HepG2 (cell line): ENCODE data around the gene NT5M. TPM values are rescaled to one million over a fixed set of nuclear protein-coding genes. Genes with fewer than 3 reads are reported as not detected.

Experiments
- ATAC-seq: fragments of 200-7000 bp; cut with Tn5 transposase; 3 replicates; pipeline ENCODE4 v1.9.1; 2020; ENCODE audit warnings: mild to moderate bottlenecking, moderate library complexity
- BruUV-seq: library from RNA; stranded (reverse); fragments of 400-500 nt; replicated peaks from 2 replicates; lab custom pipeline; 2021; lab: Mats Ljungman, UMichigan
- CTCF ChIA-PET: fragments of 300-600 bp; formaldehyde crosslinking; extraction: SDS; loops from one replicate; lab custom pipeline; 2021; ENCODE audit warnings: low total read pairs, inconsistent platforms, low intra/inter-chr PET ratio; lab: Yijun Ruan, JAX
- POLR2A ChIA-PET: fragments of 350-600 bp; sonication (Branson Sonifier 250); formaldehyde crosslinking; loops from one replicate; lab custom pipeline; 2020; ENCODE audit warnings: antibody characterized with exemption, inconsistent platforms; lab: Yijun Ruan, JAX
- DNase-seq: peaks from one replicate; pipeline ENCODE4 v3.0.0-alpha.2; 2015; ENCODE audit warnings: low spot score
- FAIRE-seq: peaks from 3 replicates; lab custom pipeline; 2011; peaks lifted over from hg19 to GRCh38; lab: Jason Lieb, UNC
- H2AFZ ChIP-seq: one replicate; pipeline ENCODE4 v1.6.1; 2011; ENCODE audit warnings: low read length, inconsistent platforms
- H3K27ac ChIP-seq: fragments of 300-600 bp; 3 replicates; pipeline ENCODE4 v1.8.0; 2011; ENCODE audit warnings: mixed run types, mild to moderate bottlenecking, mixed read lengths, low read length, inconsistent platforms; ENCODE audit not compliant: insufficient read depth; ENCODE audit errors: extremely low read length
- H3K27me3 ChIP-seq, 2 experiments: fragments of 200-600 bp in 1 of 2; 2 replicates in 1 of 2; 3 replicates in 1 of 2; pipeline versions ENCODE4 v1.6.0 to v1.8.0; 2011; ENCODE audit warnings: low read length in 2 of 2, mild to moderate bottlenecking in 2 of 2, moderate library complexity in 2 of 2, inconsistent platforms in 1 of 2; ENCODE audit not compliant: insufficient read depth in 2 of 2, control insufficient read depth in 1 of 2
- H3K36me3 ChIP-seq, 2 experiments: fragments of 200-600 bp in 1 of 2; replicated peaks in 1 of 2; 2 replicates in 1 of 2; 3 replicates in 1 of 2; pipeline versions ENCODE4 v1.5.1 to v1.8.0; 2011; ENCODE audit warnings: low read length in 2 of 2, inconsistent platforms in 1 of 2; ENCODE audit not compliant: insufficient read depth in 2 of 2, control insufficient read depth in 1 of 2
- H3K4me1 ChIP-seq: 2 replicates; pipeline ENCODE4 v1.5.1; 2012; ENCODE audit warnings: low read length, inconsistent platforms; ENCODE audit not compliant: insufficient read depth
- H3K4me2 ChIP-seq: 2 replicates; pipeline ENCODE4 v1.6.0; 2011; ENCODE audit warnings: low read depth, low read length, inconsistent platforms
- H3K4me3 ChIP-seq, 3 experiments: fragments of 200-600 bp in 1 of 3; sonication (generic), shearing (Covaris generic) in 1 of 3; replicated peaks in 1 of 3; 2 replicates each; pipeline ENCODE4 v1.5.1; 2011 to 2016; ENCODE audit warnings: low read length in 3 of 3, inconsistent platforms in 2 of 3, low read depth in 2 of 3, mild to moderate bottlenecking in 2 of 3, control low read depth in 1 of 3, mixed read lengths in 1 of 3; ENCODE audit not compliant: insufficient read depth in 1 of 3
- H3K79me2 ChIP-seq: one replicate; pipeline ENCODE4 v1.6.1; 2011; ENCODE audit warnings: low read length, inconsistent platforms; ENCODE audit not compliant: insufficient read depth
- H3K9ac ChIP-seq: 2 replicates; pipeline ENCODE4 v1.6.0; 2011; ENCODE audit warnings: mild to moderate bottlenecking, low read depth, low read length, inconsistent platforms; ENCODE audit not compliant: insufficient read depth
- H3K9me3 ChIP-seq: 2 replicates; pipeline ENCODE4 v1.5.1; 2012; ENCODE audit warnings: mild to moderate bottlenecking, low read length
- H4K20me1 ChIP-seq: 2 replicates; pipeline ENCODE4 v1.6.0; 2011; ENCODE audit warnings: inconsistent platforms, mild to moderate bottlenecking, low read length, moderate library complexity; ENCODE audit not compliant: insufficient read depth
- ARID2 ChIP-seq: sonication (generic); formaldehyde crosslinking; IDR thresholded peaks from 2 replicates; pipeline ENCODE4 v1.8.1; 2022; ENCODE audit warnings: mild to moderate bottlenecking, missing genetic modification reagents, borderline replicate concordance
- CAMTA2 ChIP-seq: sonication (generic); formaldehyde crosslinking; IDR thresholded peaks from 2 replicates; pipeline ENCODE4 v1.4.0; 2020; ENCODE audit warnings: mild to moderate bottlenecking, missing genetic modification reagents, borderline replicate concordance
- CREB1 ChIP-seq, 2 experiments: fragments of 450-650 bp in 1 of 2; IDR thresholded peaks; 2 replicates each; pipeline ENCODE4 v1.6.1; 2016 to 2017; ENCODE audit warnings: control low read depth in 1 of 2, mild to moderate bottlenecking in 1 of 2, missing compliant biosample characterization in 1 of 2, missing genetic modification characterization in 1 of 2
- HDAC2 ChIP-seq: sonication (generic); formaldehyde crosslinking; IDR thresholded peaks from 2 replicates; pipeline ENCODE4 v1.4.0; 2020; ENCODE audit warnings: missing genetic modification reagents
- HNRNPLL ChIP-seq: fragments of 200-400 bp; formaldehyde crosslinking; IDR thresholded peaks from 2 replicates; pipeline ENCODE4 v1.6.1; 2017; ENCODE audit warnings: mild to moderate bottlenecking, low read depth, low read length; ENCODE audit not compliant: poor library complexity, severe bottlenecking
- ISL2 ChIP-seq: sonication (generic); formaldehyde crosslinking; IDR thresholded peaks from 2 replicates; pipeline ENCODE4 v1.5.0; 2020; ENCODE audit warnings: missing genetic modification reagents
- JUNB ChIP-seq: sonication (generic); formaldehyde crosslinking; IDR thresholded peaks from 2 replicates; pipeline ENCODE4 v1.8.0; 2022; ENCODE audit warnings: missing genetic modification reagents, mild to moderate bottlenecking, borderline replicate concordance
- KDM2A ChIP-seq: sonication (generic); formaldehyde crosslinking; IDR thresholded peaks from 2 replicates; pipeline ENCODE4 v1.4.0; 2020; ENCODE audit warnings: low read depth, missing genetic modification reagents, borderline replicate concordance
- MIXL1 ChIP-seq: IDR thresholded peaks from 2 replicates; pipeline ENCODE4 v1.6.1; 2016
- POLR2AphosphoS2 ChIP-seq: IDR thresholded peaks from 2 replicates; pipeline ENCODE4 v1.6.1; 2011; ENCODE audit warnings: low read depth, low read length, improper control_type of control experiment
- RBM22 ChIP-seq: fragments of 200-400 bp; formaldehyde crosslinking; optimal IDR thresholded peaks from 2 replicates; pipeline ENCODE3; 2017; ENCODE audit warnings: mild to moderate bottlenecking, low read length, moderate library complexity
- RNF2 ChIP-seq: fragments of 450-650 bp; conservative IDR thresholded peaks from 2 replicates; pipeline ENCODE4 v1.6.1; 2016; ENCODE audit warnings: low read depth
- SETDB1 ChIP-seq: sonication (generic); formaldehyde crosslinking; IDR thresholded peaks from 2 replicates; pipeline ENCODE4 v1.5.1; 2020; ENCODE audit warnings: missing genetic modification reagents, mild to moderate bottlenecking, borderline replicate concordance
- SRF ChIP-seq: IDR thresholded peaks from 2 replicates; pipeline ENCODE4 v1.6.1; 2011; ENCODE audit warnings: mild to moderate bottlenecking, low read depth, low read length, moderate library complexity
- ZBTB20 ChIP-seq: sonication (generic); formaldehyde crosslinking; IDR thresholded peaks from 2 replicates; pipeline ENCODE4 v1.8.1; 2023; ENCODE audit warnings: missing genetic modification reagents, low read depth, mild to moderate bottlenecking, borderline replicate concordance
- ZNF382 ChIP-seq: sonication (generic); formaldehyde crosslinking; IDR thresholded peaks from 2 replicates; pipeline ENCODE4 v1.5.0; 2020; ENCODE audit warnings: missing genetic modification reagents, mild to moderate bottlenecking, borderline replicate concordance
- ZNF543 ChIP-seq: sonication (generic); formaldehyde crosslinking; IDR thresholded peaks from 2 replicates; pipeline ENCODE4 v1.4.0; 2020; ENCODE audit warnings: mild to moderate bottlenecking, missing genetic modification reagents
- ZNF562 ChIP-seq: sonication (generic); formaldehyde crosslinking; IDR thresholded peaks from 2 replicates; pipeline ENCODE4 v1.8.0; 2022; ENCODE audit warnings: missing genetic modification reagents, borderline replicate concordance
- ZNF737 ChIP-seq: sonication (generic); formaldehyde crosslinking; IDR thresholded peaks from 2 replicates; pipeline ENCODE4 v1.5.0; 2020; ENCODE audit warnings: missing genetic modification reagents, mild to moderate bottlenecking, borderline replicate concordance
- WGBS: methylation state at CpG from one replicate; pipeline ENCODE4 v1.1.6; 2017; ENCODE audit warnings: low lambda C conversion rate; 5-methylcytosine and 5-hydroxymethylcytosine counted together
- in situ Hi-C: cut with HindIII; loops from 2 replicates; pipeline ENCODE4 v1.10.0; 2017; ENCODE audit warnings: low pct_unique_long_range_greater_than_20kb; ENCODE audit not compliant: extremely low pct_ligation_motif_present
- intact Hi-C: fragments of 100-400 bp; cut with micrococcal nuclease; formaldehyde crosslinking; loops from one replicate; pipeline ENCODE4 v1.10.0; 2022; ENCODE audit not compliant: unreplicated experiment
- polyA plus RNA-seq, 8 experiments: library from polyadenylated mRNA; depleted of rRNA in 3 of 8; stranded (reverse) in 7 of 8; unstranded in 1 of 8; fragments of >200 nt; fragmentation: Illumina TruSeq in 4 of 8; extraction: Trizol in 4 of 8; gene quantifications; 2 replicates each; pipeline versions ENCODE4 v1.2.1 to v1.2.3, GENCODE V29; 2011 to 2016; ENCODE audit warnings: low read depth in 4 of 8, missing spikeins in 1 of 8, mixed read lengths in 1 of 8; ENCODE audit not compliant: insufficient read depth in 1 of 8
- total RNA-seq, 5 experiments: library from RNA; depleted of rRNA; stranded (reverse); fragments of >200 nt; fragmentation: Illumina TruSeq; extraction: Trizol; gene quantifications; 2 replicates each; pipeline ENCODE4 v1.2.3, GENCODE V29; 2016; ENCODE audit warnings: low read depth in 1 of 5
- TF ChIP-seq, protein P1 (sequence below): IDR thresholded peaks from 2 replicates; pipeline ENCODE4 v1.6.1; 2016; ENCODE audit warnings: mild to moderate bottlenecking, missing biosample characterization, missing genetic modification reagents
- TF ChIP-seq, protein P2 (sequence below): IDR thresholded peaks from 2 replicates; pipeline ENCODE4 v1.6.1; 2016; ENCODE audit warnings: mild to moderate bottlenecking
- TF ChIP-seq, protein P3 (sequence below): IDR thresholded peaks from 2 replicates; pipeline ENCODE4 v1.6.1; 2016

NT5M gene
- total and polyA plus RNA-seq, 2 of the 13 experiments (the other 11 are each of a cell fraction or from before 2014, with no cell fraction given), result 0.55 to 0.78 TPM

DNA sequence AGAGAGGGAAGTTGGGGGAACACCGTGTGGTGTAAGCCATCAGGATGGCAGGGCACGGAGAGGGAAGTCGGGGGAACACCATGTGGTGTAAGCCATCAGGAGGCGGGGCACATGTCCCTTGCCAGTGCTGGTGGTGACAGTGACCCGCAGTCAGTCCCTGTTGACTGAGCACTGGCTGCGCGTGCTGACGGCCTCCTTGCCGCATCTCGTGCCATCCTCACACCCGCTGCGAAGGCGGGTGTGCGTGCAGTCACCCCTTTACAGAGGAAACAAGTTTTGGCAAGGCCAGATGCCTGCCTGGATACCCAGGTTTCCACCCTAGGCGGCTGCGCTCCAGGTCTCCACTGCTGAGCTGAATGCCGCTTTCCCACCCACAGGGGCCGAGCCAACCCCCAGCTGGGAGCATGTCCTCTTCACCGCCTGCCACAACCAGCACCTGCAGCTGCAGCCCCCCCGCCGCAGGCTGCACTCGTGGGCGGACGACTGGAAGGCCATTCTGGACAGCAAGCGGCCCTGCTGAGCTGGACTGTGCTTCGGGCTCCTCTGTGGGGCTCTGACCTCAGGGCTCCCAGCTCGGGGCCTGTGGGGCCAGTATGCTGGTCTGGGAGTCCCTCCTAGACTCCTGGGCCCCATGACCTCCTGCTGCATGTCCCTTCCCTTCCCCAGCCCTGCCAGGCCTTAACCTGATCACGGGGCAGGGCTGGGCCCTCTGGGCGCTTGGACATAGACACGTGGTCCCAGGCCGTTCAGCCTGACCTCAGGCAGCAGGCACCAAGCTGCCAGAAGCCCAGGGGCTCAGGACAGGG is 43.5 kb downstream of the NT5M start:
- CTCF ChIA-PET, result no interaction called here
- peaks cover 0 to 27% of the 10 kb centered on the region in 2 experiments for H3K27me3 ChIP-seq
- POLR2A ChIA-PET, result no interaction called here
- no peaks in the 10 kb centered on the region for H4K20me1 ChIP-seq
- peak overlapping the region; percentile 18; the same call in 1 of the 2 replicates for H3K9ac ChIP-seq
- no peaks in the 10 kb centered on the region for H3K36me3 ChIP-seq
- ATAC-seq (peak; percentile 5; the same call in 2 of the 3 replicates), DNase-seq (no peak), FAIRE-seq (no peak)
- H3K27ac ChIP-seq, result no peak overlapping the region
- H3K79me2 ChIP-seq, result no peaks in the 10 kb centered on the region
- no peak overlapping the region; the same call in 1 of the 2 replicates for H3K4me2 ChIP-seq
- H2AFZ ChIP-seq, result no peak overlapping the region
- H3K4me1 ChIP-seq, result peaks cover 88% of the 10 kb centered on the region
- H3K9me3 ChIP-seq, result no peaks in the 10 kb centered on the region
- WGBS, result 76% methylated on average over 20 of the region's 31 CpGs
- no peak overlapping the region for H3K4me3 ChIP-seq
- in situ Hi-C loops (no loop called here), intact Hi-C loops (no loop called here)
- BruUV-seq, result no TSS peak
- 0 out of 2 replicates have a peak, but pooled peaks have one; percentile 18 for TF ChIP-seq RNF2
- TF ChIP-seq MIXL1 (CRISPR knock-in tag), result no peak
- no peak for TF ChIP-seq HNRNPLL
- no peak for TF ChIP-seq KDM2A
- TF ChIP-seq ISL2 (CRISPR knock-in tag), result no peak
- TF ChIP-seq JUNB (CRISPR knock-in tag), result no peak
- no peak for TF ChIP-seq RBM22
- no peak for TF ChIP-seq ZNF562 (CRISPR knock-in tag)
- TF ChIP-seq ZNF737 (CRISPR knock-in tag), result no peak
- TF ChIP-seq HDAC2 (CRISPR knock-in tag), result no peak
- TF ChIP-seq SETDB1 (CRISPR knock-in tag), result no peak
- TF ChIP-seq, protein P1, sequence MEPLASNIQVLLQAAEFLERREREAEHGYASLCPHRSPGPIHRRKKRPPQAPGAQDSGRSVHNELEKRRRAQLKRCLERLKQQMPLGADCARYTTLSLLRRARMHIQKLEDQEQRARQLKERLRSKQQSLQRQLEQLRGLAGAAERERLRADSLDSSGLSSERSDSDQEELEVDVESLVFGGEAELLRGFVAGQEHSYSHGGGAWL (CRISPR knock-in tag), result peak; percentile 21; the same call in 1 of the 2 replicates
- TF ChIP-seq, protein P2, sequence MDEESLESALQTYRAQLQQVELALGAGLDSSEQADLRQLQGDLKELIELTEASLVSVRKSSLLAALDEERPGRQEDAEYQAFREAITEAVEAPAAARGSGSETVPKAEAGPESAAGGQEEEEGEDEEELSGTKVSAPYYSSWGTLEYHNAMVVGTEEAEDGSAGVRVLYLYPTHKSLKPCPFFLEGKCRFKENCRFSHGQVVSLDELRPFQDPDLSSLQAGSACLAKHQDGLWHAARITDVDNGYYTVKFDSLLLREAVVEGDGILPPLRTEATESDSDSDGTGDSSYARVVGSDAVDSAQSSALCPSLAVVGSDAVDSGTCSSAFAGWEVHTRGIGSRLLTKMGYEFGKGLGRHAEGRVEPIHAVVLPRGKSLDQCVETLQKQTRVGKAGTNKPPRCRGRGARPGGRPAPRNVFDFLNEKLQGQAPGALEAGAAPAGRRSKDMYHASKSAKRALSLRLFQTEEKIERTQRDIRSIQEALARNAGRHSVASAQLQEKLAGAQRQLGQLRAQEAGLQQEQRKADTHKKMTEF (CRISPR knock-in tag), result no peak
- no peak for TF ChIP-seq ZBTB20 (CRISPR knock-in tag)
- no peak for TF ChIP-seq SRF
- TF ChIP-seq ZNF543 (CRISPR knock-in tag), result no peak
- TF ChIP-seq, protein P3, sequence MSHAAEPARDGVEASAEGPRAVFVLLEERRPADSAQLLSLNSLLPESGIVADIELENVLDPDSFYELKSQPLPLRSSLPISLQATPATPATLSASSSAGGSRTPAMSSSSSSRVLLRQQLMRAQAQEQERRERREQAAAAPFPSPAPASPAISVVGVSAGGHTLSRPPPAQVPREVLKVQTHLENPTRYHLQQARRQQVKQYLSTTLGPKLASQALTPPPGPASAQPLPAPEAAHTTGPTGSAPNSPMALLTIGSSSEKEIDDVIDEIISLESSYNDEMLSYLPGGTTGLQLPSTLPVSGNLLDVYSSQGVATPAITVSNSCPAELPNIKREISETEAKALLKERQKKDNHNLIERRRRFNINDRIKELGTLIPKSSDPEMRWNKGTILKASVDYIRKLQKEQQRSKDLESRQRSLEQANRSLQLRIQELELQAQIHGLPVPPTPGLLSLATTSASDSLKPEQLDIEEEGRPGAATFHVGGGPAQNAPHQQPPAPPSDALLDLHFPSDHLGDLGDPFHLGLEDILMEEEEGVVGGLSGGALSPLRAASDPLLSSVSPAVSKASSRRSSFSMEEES (CRISPR knock-in tag), result 0 out of 2 replicates have a peak, but pooled peaks have one; percentile 23
- no peak for TF ChIP-seq CAMTA2 (CRISPR knock-in tag)
- no peak for TF ChIP-seq POLR2AphosphoS2
- no peak for TF ChIP-seq CREB1 (IDR thresholded peaks at IDR 0.05)
- no peak for TF ChIP-seq CREB1 (CRISPR knock-in tag; IDR thresholded peaks at IDR 0.05)
- no peak for TF ChIP-seq ZNF382 (CRISPR knock-in tag)
- TF ChIP-seq ARID2, result no peak
